GM21381 (cell line): ENCODE data around the gene PDE4D.
"Not testable (repeated sequence)": the region's sequence is repeated elsewhere in the genome, so short reads cannot be mapped to it uniquely, and the experiment has no call there.

Experiments
- ATAC-seq: cut with Tn5 transposase; IDR thresholded peaks from one replicate; pipeline ENCODE4 v1.9.1; 2021; ENCODE audit warnings: mild to moderate bottlenecking, moderate library complexity; ENCODE audit not compliant: unreplicated experiment

The PDE4D gene

GRCh38 chr5:59439303-59439702 lies 454.2 kb downstream of the PDE4D start:
- no peak for ATAC-seq

DNA sequence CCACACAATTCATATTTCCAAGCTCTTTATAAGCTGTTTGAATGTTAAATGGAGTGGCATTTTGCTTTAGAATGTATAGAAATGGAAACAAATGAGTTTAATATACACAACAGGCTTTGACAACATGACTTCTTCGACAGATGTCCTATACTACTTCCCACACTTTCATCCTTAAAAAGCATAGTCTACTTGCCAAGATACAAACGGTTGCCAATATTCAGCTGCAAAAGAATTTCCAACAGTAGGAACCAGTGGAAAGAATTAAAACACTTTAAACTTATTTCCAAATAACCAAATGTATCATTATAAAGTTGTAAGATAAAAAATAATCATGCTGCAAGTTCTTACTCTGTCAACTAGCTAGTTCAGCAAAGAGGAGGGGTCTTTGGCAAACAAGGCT lies 456.4 kb downstream of the PDE4D start:
- no peak for ATAC-seq

DNA sequence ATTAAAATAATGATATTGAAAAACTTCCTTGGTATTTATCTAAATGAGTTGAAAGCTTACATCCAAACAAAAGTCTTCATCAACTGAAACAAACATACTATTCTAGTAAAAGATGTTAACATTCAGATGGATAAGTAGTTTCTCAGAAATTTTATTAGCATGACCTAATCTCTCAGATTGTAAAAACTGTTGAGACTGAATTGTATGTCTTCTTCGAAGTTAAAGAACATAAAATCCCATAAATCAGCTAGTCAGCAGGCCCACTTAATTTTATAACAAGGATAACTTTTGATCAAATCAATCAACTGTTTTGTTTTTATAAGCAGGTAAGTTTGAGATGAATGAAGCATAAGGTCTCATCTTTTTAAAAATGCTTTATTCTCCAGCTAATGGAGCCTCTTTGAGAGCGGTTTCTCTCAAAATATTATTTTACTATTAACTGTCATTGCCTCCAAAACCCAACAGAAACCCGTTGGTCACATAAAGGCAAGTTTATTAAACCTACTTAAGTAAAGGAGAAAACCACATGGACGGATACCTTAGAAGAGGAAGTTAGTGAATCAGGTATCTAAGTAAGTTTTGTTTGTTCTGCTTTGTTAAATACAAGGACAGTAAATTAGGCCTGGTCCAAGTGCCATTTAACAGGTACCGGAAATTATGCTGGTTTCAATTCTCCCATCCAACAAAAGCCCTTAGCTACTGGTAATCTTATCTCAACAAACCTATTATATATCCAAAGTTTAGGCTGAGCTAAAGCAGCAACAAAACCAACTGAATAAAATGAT lies 457.0 kb downstream of the PDE4D start:
- ATAC-seq: no peak

DNA sequence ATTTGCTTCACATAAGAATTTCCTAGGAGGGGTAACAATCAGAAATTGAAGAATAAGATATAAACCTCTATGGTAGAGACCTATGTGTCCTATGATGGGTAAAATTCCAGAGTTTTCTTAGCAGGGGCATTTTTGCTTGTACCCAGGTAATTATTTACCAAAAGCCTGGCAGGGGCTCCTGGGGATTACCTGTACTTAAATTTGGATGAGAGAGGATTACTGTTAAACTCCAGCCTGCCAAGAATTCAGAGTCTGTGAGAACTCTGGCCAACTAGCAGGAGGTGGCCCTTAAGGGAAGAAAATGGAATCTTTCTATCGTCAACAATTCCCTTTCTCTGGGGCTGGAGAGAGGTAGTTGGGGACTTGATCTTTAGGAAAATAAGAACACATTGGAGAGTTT lies 460.4 kb downstream of the PDE4D start:
- ATAC-seq: no peak

DNA sequence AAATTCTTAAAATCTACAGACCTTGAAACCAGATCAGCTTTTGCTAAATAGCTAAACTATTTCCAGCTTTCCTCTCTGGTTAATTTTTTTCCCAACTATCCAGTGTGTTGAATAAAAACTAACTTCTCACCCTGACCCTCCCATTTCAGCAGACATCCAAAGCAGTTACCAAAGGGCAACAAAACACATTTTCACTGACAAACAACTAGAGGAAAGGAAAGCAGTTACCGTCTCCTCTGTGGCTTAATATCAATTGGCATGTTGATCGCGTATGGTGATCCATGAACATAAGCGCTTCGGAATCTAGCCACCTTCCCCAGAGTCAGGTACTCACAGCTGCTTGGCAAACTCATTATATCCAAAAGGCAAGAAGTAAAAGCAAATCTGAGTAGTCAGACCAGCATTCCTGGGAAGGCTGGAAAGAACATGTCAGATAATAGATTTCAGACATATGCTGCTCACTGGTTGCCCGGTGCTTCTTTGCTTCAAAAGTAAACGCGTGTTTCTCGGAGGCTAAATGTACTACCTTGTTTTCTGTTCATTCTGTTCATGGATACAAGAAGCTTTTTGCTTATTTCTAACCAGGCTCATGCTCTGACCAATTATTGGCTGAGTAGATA lies 463.4 kb downstream of the PDE4D start:
- no peak for ATAC-seq

GRCh38 chr5:59428391-59428790 lies 465.1 kb downstream of the PDE4D start:
- no peak for ATAC-seq

DNA sequence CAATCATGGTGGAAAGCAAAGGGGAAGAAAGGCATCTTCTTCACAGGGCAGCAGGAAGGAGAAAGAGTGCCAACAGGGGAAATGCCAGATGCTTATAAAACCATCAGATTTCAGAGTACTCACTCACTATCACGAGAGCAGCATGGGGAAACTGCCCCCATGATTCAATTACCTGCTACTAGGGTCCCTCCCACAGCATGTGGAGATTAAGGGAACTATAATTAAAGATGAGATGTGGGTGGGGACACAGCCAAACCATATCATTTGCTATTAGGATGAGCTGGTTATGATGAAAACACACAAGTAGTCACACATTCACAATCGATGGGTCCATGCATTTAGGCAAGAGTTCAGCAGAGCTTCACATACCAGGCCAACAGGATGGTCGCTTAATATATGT lies 469.0 kb downstream of the PDE4D start:
- ATAC-seq: no peak

- ATAC-seq: no peak
Observed at GRCh38 chr5:59423021-59423420, 470.5 kb downstream of the PDE4D start.

DNA sequence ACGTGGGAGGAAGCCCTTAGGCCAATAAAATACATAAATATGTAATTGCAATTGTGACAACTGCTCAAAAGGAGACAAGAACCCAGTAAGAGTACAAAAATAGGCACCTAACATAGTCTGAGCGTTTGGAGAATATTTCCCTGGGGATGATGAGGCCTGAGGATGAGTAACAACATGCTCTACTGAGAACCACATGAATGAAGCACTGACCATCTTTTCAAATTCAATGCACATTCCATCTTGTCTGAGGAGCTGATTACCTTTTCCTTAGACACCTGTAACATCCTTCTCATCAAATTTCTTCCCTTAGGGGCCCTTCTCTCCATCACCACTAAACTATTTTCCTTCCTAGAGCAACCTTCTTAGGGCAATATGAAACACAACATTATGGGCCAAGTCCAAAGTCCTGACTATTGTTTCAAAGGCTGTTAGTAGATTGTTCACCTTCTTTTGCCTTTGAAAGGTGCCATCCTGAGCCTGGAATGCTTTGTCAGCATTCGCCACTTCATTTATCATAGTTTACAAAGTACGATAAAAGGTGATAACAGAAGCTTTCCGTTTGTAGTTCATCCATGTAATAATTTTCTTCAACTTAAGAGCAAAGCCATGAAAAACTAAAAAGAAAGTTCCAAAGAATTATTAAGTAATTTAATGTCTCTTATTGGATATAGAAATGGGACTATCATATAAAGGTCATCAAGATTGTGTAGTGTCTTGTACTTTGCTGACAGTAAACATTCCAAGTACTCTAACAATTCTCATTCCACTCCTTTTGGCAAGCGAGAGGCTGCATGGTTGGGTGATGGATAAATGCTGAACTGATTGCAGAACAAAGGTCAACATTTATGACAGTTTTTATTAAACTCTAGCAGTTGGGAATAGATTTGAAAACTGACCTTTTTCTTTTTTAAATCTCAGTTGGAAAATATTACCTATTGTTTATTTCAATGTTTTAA lies 471.3 kb downstream of the PDE4D start:
- ATAC-seq: no peak

DNA sequence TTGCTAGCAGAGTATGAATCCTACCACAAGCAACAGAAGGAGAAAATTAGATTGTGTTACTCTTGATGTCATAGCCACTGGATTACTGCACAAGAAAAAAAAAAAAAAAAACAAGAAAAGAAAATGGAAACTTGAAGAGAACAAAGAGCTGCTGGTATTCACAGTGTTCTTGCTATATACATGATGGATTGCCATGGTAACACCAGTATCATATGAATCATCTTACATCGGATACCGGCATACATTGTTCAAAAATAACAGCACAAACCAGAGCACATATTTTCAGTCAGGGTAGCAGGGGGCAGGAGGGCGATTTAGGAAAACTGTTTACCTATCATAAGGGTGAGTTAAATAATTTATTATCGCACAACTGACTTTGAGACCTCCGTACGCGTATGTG lies 472.9 kb downstream of the PDE4D start:
- no peak for ATAC-seq

GRCh38 chr5:59418808-59419207 lies 474.7 kb downstream of the PDE4D start:
- no peak for ATAC-seq

DNA sequence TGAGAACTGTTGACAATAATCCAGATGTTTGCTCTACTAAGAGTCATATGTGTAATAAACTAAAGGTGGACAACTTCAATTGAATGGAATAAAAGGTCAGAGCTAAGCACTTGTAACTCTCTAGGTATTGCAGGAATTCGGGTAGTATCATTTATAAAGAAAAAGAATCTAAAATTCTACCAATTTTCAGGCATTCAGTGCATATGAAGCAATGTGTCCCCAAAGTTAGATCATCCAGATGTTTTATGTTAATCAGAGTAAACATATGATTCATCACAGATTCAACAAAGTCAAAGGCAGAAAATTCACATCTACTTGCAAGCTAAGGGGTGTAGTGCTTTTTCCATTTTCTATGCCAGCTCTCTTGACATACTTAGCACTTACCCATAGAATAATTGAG lies 477.1 kb downstream of the PDE4D start:
- no peak for ATAC-seq

DNA sequence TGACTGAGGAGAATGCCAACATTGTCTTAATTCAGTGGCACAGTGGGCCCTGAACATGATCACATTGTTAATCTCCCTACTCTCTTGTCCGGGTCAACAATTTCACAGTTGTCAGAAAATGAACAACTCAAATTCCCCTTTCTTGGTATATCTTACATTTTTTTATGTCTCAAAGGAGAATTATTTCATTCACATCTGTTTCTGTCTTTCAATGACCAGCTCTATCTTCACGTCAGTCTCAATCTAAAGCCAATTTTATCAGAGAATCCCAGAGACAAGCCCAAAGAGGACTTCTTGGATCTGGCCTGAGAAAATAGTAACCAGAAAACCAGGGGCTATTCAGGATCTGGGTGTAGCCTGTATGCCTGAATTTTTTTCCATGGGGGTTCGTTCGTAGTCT lies 477.5 kb downstream of the PDE4D start:
- no peak for ATAC-seq

DNA sequence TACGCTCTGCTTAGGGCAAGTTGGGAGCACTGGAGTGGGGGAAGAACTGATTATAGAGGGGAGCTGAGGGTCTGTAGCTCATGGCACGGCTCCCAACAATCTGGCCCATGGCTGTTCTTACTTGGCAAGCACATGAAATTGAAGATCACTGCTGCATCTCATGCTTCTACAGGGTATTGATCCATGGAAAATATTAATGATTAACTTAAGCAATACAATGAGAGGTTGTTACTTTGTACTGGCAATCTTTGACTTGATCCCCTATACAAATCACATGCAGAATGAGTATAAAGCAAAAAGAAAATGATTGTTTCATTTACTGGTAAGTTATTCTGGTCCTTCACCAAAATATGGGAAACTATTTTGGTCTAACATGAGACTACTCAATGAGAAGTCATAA lies 481.1 kb downstream of the PDE4D start:
- ATAC-seq: no peak

DNA sequence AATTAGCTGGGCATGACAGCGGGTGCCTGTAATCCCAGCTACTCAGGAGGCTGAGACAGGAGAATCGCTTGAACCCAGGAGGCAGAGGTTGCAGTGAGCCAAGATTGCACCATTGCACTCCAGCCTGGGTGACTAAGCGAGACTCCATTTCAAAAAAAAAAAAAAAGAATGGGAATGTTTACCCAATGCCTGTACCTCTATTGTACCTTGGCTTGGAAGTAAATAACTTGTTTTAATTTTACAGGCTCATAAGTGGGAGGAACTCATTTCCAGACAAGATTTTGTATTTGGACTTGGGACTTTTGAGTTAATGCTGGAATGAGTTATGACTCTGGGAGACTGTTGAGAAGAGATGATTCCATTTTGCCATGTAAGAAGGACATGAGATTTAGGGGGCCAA lies 484.5 kb downstream of the PDE4D start:
- not testable (repeated sequence) for ATAC-seq

DNA sequence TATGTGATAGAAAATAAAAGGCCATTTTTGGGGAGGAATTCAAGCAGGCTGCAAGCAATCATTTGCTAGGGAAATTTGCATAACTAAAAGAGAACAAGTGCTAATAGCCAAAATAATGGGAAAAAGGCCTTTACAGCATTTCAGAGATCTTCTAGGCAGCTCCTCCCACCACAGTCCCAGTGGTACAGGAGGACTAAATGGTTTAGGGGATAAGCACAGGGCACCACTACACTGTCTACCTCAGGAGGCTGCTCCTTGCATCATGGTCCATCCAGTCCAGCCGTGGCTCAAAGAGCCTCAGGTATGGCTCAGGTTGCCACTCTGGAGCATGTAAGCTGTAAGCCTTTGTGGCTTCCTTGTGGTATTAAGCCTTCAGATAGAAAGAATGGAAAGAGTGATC lies 485.6 kb downstream of the PDE4D start:
- no peak for ATAC-seq

- no peak for ATAC-seq
Observed at GRCh38 chr5:59401637-59402036, 491.9 kb downstream of the PDE4D start.

- not testable (repeated sequence) for ATAC-seq
Observed at GRCh38 chr5:59394956-59395355, 498.6 kb downstream of the PDE4D start.

DNA sequence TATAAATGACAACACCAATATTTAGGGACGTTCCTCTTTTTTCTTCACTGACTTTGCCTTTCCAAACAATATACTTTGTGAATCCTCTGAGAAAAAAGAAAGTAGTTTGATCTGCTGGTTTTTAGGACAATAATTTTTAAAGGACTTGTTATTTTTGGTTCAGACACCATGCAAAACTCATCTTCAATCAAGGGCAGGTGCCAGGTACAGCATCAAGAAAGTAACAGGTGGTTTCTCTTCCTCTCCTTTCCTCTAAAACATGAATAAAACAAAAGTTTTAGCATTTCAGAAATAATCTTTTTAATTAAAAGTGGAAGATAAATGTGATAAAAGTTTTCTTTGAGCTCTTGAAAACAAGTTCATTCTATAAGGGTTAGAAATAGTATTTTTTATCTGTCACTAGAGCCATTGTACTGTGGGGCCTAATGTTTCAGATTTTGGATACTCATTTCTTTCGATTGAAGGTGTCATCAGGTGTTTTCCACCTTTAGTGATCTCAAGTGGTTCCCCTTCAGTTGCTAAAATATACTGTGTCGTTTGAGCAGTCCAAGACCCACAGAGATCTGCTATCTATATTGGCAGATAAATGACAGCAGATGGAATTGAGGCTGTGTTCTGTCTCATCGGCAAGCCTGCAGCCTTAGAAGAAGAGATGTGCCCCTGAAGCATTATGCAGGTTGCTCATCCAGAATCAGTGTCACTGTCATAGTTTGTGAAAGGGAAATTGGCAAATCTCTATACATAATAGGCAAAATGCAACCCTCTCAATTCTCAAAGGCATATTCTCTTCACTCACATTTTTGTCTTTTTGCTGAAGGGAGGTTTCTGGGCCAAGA lies 499.7 kb downstream of the PDE4D start:
- ATAC-seq: no peak

- ATAC-seq: no peak
Observed at GRCh38 chr5:59391576-59391975, 501.9 kb downstream of the PDE4D start.

DNA sequence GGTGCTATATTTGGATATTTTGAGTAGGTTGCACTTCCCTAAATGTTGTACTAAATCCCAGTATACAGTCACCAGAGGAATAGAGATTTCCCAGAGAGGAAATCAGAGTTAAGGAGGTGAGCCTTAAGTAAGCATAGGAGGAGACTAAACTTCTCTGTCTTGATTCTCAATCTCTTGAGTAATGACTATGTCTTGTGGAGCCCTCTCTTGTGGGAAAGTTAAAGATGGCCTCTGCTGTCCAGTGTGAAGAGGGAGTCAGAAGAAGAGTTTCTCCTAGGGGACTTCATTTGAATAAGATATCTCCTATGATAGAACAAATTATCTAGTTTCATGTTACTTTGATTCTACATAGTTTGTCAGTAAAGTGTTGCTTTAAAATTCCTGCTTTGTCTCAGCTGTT lies 502.5 kb downstream of the PDE4D start:
- no peak for ATAC-seq
